ENCODE data around the gene DOC2B. TPM values are rescaled to one million over a fixed set of nuclear protein-coding genes. Genes with fewer than 3 reads are reported as not detected.
A peak's percentile ranks its signal among the peaks of the same experiment; 100 is the strongest.

The DOC2B gene
- total RNA-seq, 6 experiments from 2014 or later = 0.40 to 1.7 (median 0.91) TPM

DNA sequence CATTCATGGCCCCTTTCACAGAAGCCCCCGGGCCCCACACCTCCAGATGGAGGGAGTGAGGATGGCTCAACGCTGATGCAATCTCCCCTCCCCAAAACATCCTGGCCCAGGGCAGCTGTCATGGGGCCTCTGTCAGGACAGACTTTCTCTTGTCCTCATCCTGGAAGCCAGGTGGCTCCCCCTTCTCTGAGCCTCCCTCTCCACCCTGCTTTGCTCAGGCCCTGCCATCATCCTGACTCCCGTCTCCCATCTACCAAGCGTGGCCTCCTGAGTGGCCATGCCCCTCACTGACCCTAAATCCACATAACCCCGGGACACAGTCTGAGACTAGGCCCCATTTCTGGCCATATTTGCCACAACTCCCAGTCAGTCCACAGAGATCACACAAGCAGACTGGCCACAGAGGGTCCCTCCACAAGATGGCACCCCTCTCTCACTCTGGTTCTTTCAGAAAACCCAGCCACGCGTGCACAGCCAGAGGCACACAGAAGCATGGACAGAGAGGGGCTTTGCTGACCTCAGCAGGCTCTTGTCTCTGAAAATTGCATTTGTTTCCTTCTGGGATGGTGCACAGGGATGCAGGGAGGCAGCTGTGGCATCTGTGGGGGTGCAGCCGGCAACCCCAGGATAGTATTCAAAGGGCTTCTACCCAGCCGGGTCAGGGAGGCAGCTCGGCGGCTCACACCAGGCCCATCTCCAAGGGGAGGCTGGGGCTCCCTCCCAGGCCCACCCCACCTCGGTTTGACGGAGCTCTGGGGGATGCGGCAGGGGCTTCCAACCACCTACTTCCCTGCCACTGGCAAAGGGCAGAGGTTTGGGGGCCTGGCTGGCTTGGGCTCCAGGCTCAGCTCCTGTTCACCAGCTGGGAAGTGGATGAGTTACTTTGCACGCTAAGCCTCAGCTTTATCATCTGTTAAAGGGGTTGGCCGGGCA, 16.9 kb downstream of the DOC2B start:
- DNase-seq (peak in 2 of 3 donors; percentile 45 to 65), ATAC-seq (peak; percentile 81 to 92 (median 86))
- WGBS (ENCODE audit: insufficient coverage, low coverage, low lambda C conversion rate, missing lambda C conversion rate) = 55% methylated on average over 7 of the region's 16 CpGs
- Histone ChIP-seq H3K36me3 (no peaks in the 10 kb centered on the region), H3K27ac (no peak overlapping the region), H3K4me3 (no peak overlapping the region), H3K4me1 (no peaks in the 10 kb centered on the region), H3K9me3 (no peaks in the 10 kb centered on the region), H3K27me3 (no peaks in the 10 kb centered on the region)
- intact Hi-C loops (cut with DNase I) = no loop called here
- TF ChIP-seq, protein P1, sequence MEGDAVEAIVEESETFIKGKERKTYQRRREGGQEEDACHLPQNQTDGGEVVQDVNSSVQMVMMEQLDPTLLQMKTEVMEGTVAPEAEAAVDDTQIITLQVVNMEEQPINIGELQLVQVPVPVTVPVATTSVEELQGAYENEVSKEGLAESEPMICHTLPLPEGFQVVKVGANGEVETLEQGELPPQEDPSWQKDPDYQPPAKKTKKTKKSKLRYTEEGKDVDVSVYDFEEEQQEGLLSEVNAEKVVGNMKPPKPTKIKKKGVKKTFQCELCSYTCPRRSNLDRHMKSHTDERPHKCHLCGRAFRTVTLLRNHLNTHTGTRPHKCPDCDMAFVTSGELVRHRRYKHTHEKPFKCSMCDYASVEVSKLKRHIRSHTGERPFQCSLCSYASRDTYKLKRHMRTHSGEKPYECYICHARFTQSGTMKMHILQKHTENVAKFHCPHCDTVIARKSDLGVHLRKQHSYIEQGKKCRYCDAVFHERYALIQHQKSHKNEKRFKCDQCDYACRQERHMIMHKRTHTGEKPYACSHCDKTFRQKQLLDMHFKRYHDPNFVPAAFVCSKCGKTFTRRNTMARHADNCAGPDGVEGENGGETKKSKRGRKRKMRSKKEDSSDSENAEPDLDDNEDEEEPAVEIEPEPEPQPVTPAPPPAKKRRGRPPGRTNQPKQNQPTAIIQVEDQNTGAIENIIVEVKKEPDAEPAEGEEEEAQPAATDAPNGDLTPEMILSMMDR (IDR thresholded peaks at IDR 0.05) = peak; percentile 47 to 61 (median 58)
- TF ChIP-seq POLR2A (IDR thresholded peaks at IDR 0.05) = no peak

DNA sequence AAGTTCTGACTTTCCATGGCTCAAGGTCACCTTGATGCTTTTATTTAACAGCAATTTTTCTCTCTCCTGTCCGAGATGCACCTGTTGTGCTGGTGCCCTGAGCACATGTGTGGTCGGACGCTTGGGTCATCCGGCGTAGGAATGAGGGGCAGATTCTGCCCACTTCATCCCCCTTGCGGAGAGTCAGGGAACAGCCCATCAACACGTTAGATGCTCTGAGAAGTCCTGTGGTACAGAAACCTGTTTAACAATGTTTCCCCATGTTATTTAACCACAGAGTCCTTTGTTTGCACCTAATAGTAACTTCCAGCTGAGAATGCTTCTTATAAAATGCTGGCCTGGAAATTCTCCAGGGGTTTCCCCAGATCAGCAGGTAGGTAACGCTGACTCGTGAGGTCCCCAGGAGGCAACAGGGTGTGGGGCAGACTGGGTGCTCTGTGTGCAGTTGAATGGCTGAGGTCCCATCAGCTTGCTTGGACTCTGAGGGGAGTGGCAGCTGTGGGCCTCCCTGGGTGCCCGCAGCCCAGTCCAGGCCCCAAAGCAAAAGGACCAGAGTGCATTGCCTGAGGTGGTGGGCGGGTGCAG, 17.8 kb downstream of the DOC2B start:
- WGBS (ENCODE audit: insufficient coverage, low coverage, low lambda C conversion rate, missing lambda C conversion rate) = 40% methylated on average over 1 of the region's 11 CpGs
- H3K4me3 ChIP-seq = no peak overlapping the region
- H3K4me1 ChIP-seq = no peaks in the 10 kb centered on the region
- ATAC-seq = peak in 1 of 4 donors; percentile 16
- intact Hi-C loops (cut with DNase I) = no loop called here
- no peak overlapping the region for H3K27ac ChIP-seq
- no peaks in the 10 kb centered on the region for H3K27me3 ChIP-seq
- no peak for TF ChIP-seq POLR2A (IDR thresholded peaks at IDR 0.05)
- TF ChIP-seq, protein P1 (IDR thresholded peaks at IDR 0.05) = no peak
- DNase-seq = peak in 1 of 3 donors; percentile 12
- H3K36me3 ChIP-seq = no peaks in the 10 kb centered on the region
- no peaks in the 10 kb centered on the region for H3K9me3 ChIP-seq

DNA sequence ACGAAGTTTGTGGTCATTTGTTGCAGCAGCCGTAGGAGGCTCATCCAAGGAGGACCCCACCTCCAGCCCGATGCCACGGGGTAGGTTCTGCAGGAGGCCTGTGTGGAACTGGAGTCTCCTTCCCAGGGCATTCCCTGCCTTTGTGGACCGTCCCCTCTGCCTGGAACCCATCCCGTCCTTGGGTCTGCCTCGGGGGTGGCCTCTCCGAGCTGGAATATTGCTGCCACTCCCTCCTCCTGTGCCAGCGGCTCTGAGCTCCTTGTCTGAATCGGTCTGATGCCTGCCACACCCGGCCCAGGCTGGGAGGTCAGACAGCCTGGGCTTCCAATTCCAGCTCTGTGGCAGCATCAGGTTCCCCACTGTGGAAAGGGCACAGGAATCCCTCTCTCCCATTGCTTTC, 18.8 kb downstream of the DOC2B start:
- DNase-seq (peak in 1 of 3 donors; percentile 10), ATAC-seq (no peak)
- H3K4me3 ChIP-seq = no peak overlapping the region
- H3K9me3 ChIP-seq = no peaks in the 10 kb centered on the region
- no peaks in the 10 kb centered on the region for H3K4me1 ChIP-seq
- no peaks in the 10 kb centered on the region for H3K27me3 ChIP-seq
- intact Hi-C loops (cut with DNase I) = no loop called here
- WGBS (ENCODE audit: insufficient coverage, low coverage, low lambda C conversion rate, missing lambda C conversion rate) = no CpG with 5 or more reads among the region's 11 CpGs
- no peaks in the 10 kb centered on the region for H3K36me3 ChIP-seq
- no peak for TF ChIP-seq POLR2A (IDR thresholded peaks at IDR 0.05)
- H3K27ac ChIP-seq = no peak overlapping the region

DNA sequence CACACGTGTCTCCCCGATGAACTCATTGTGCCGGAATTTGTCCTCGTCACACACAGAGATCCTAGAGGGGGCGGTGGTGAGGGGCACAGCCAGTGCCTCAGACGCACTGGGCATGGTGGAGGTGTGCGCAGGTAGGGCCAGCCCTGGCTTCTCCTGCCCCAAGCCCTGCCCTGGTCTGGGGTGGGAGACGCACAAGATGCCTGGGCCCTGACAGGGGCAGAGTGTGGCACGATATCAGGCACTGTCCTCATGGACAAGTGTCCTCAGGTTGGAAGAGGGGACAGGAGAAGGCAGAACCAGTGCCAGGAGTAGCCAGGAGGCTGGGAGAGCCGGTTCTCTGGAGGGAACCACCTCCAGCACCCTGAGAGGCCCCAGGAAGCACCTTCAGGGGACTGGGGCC, 20.0 kb downstream of the DOC2B start:
- Histone ChIP-seq H3K4me1 (no peaks in the 10 kb centered on the region), H3K9me3 (no peaks in the 10 kb centered on the region), H3K4me3 (no peak overlapping the region), H3K27me3 (no peaks in the 10 kb centered on the region), H3K27ac (no peak overlapping the region), H3K36me3 (no peaks in the 10 kb centered on the region)
- intact Hi-C loops (cut with DNase I) = no loop called here
- DNase-seq = peak in 1 of 3 donors; percentile 14
- TF ChIP-seq POLR2A (IDR thresholded peaks at IDR 0.05) = no peak
- TF ChIP-seq, protein P1 (IDR thresholded peaks at IDR 0.05) = no peak
- ATAC-seq = no peak
- WGBS (ENCODE audit: insufficient coverage, low coverage, low lambda C conversion rate, missing lambda C conversion rate) = no CpG with 5 or more reads among the region's 10 CpGs

DNA sequence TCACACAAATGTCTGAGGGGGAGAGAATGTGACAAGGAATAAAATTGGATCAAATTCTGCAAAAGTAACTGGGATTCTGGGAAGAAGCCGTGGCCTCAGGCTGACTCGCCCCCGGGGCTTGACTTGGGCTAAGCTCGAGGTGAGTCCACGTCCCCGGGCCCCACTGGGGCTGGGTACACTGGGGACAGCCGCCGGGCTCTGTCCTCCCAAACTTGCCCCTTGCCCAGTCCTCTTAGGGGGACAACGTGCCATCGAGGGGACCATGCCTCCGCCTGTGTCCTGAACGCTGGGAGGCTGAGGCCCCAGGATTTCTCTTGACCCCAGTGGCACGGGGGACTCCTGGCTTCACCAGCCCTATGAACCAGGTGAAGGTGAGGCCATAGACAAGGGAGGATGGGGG, 21.1 kb downstream of the DOC2B start:
- ATAC-seq (no peak), DNase-seq (no peak)
- intact Hi-C loops (cut with DNase I) = no loop called here
- Histone ChIP-seq H3K36me3 (no peaks in the 10 kb centered on the region), H3K27me3 (no peaks in the 10 kb centered on the region), H3K4me3 (no peak overlapping the region), H3K9me3 (no peaks in the 10 kb centered on the region), H3K27ac (no peak overlapping the region), H3K4me1 (no peaks in the 10 kb centered on the region)
- 85% methylated on average over 6 of the region's 13 CpGs for WGBS (ENCODE audit: insufficient coverage, low coverage, low lambda C conversion rate, missing lambda C conversion rate)
- TF ChIP-seq POLR2A (IDR thresholded peaks at IDR 0.05) = no peak
- TF ChIP-seq, protein P1 (IDR thresholded peaks at IDR 0.05) = no peak

Measured in right lobe of liver (tissue), 6 donors.